ENCODE data around the gene TOE1.

Gene TOE1

GRCh38 chr1:45337630-45338325 lies 2.2 kb upstream of the TOE1 start:
- no peak overlapping the region for H3K27ac ChIP-seq (ENCODE audit: low read depth, low read length)
- peaks cover 3 to 27% (median 23%) of the 10 kb centered on the region in 5 donors for H3K36me3 ChIP-seq (ENCODE audit: control insufficient read depth in 5 of 5, insufficient read depth in 5 of 5, low read length in 5 of 5)
- no peaks in the 10 kb centered on the region for H3K27me3 ChIP-seq (ENCODE audit: control insufficient read depth in 5 of 5, insufficient read depth in 4 of 5, low read length in 5 of 5)
- no peaks in the 10 kb centered on the region for H3K9me3 ChIP-seq (ENCODE audit: control insufficient read depth in 5 of 5, low read length in 5 of 5)
- no peak overlapping the region for H3K4me3 ChIP-seq (ENCODE audit: low read depth in 1 of 5, low read length in 5 of 5)
- no peak overlapping the region for H3K9ac ChIP-seq (ENCODE audit: low read length in 5 of 5)
- peaks cover 9 to 38% (median 31%) of the 10 kb centered on the region in 5 donors for H3K4me1 ChIP-seq (ENCODE audit: control insufficient read depth in 5 of 5, insufficient read depth in 5 of 5, low read length in 5 of 5)

GRCh38 chr1:45340816-45341466 lies 971 bp downstream of the TOE1 start:
- Histone ChIP-seq H3K27ac (ENCODE audit: low read depth, low read length) (peak overlapping the region; percentile 88), H3K36me3 (ENCODE audit: control insufficient read depth in 5 of 5, insufficient read depth in 5 of 5, low read length in 5 of 5) (peaks cover 5 to 43% (median 38%) of the 10 kb centered on the region in 5 donors), H3K27me3 (ENCODE audit: control insufficient read depth in 5 of 5, insufficient read depth in 4 of 5, low read length in 5 of 5) (no peaks in the 10 kb centered on the region), H3K4me1 (ENCODE audit: control insufficient read depth in 5 of 5, insufficient read depth in 5 of 5, low read length in 5 of 5) (peaks cover 9 to 29% (median 24%) of the 10 kb centered on the region in 5 donors), H3K4me3 (ENCODE audit: low read depth in 1 of 5, low read length in 5 of 5) (peak overlapping the region; percentile 89 to 98 (median 97)), H3K9me3 (ENCODE audit: control insufficient read depth in 5 of 5, low read length in 5 of 5) (no peaks in the 10 kb centered on the region), H3K9ac (ENCODE audit: low read length in 5 of 5) (peak overlapping the region; percentile 83 to 98 (median 94))

GRCh38 chr1:45344499-45344898 lies 4.5 kb downstream of the TOE1 start:
- peaks cover 5 to 51% (median 38%) of the 10 kb centered on the region in 5 donors for H3K36me3 ChIP-seq (ENCODE audit: control insufficient read depth in 5 of 5, insufficient read depth in 5 of 5, low read length in 5 of 5)
- H3K27me3 ChIP-seq (ENCODE audit: control insufficient read depth in 5 of 5, insufficient read depth in 4 of 5, low read length in 5 of 5): no peaks in the 10 kb centered on the region
- peaks cover 9 to 32% (median 27%) of the 10 kb centered on the region in 5 donors for H3K4me1 ChIP-seq (ENCODE audit: control insufficient read depth in 5 of 5, insufficient read depth in 5 of 5, low read length in 5 of 5)
- H3K27ac ChIP-seq (ENCODE audit: low read depth, low read length): no peak overlapping the region
- no peak overlapping the region for H3K9ac ChIP-seq (ENCODE audit: low read length in 5 of 5)
- no peaks in the 10 kb centered on the region for H3K9me3 ChIP-seq (ENCODE audit: control insufficient read depth in 5 of 5, low read length in 5 of 5)
- no peak overlapping the region for H3K4me3 ChIP-seq (ENCODE audit: low read depth in 1 of 5, low read length in 5 of 5)

- Histone ChIP-seq H3K4me1 (ENCODE audit: control insufficient read depth in 5 of 5, insufficient read depth in 5 of 5, low read length in 5 of 5) (peaks cover 9 to 32% (median 27%) of the 10 kb centered on the region in 5 donors), H3K27ac (ENCODE audit: low read depth, low read length) (no peak overlapping the region), H3K9me3 (ENCODE audit: control insufficient read depth in 5 of 5, low read length in 5 of 5) (no peaks in the 10 kb centered on the region), H3K27me3 (ENCODE audit: control insufficient read depth in 5 of 5, insufficient read depth in 4 of 5, low read length in 5 of 5) (no peaks in the 10 kb centered on the region), H3K36me3 (ENCODE audit: control insufficient read depth in 5 of 5, insufficient read depth in 5 of 5, low read length in 5 of 5) (peaks cover 5 to 51% (median 38%) of the 10 kb centered on the region in 5 donors), H3K4me3 (ENCODE audit: low read depth in 1 of 5, low read length in 5 of 5) (no peak overlapping the region), H3K9ac (ENCODE audit: low read length in 5 of 5) (no peak overlapping the region)
Observed at GRCh38 chr1:45345014-45345413, 5.0 kb downstream of the TOE1 start.

GRCh38 chr1:45346473-45346872 lies 6.5 kb downstream of the TOE1 start:
- no peak overlapping the region for H3K9ac ChIP-seq (ENCODE audit: low read length in 5 of 5)
- peaks cover 5 to 51% (median 38%) of the 10 kb centered on the region in 5 donors for H3K36me3 ChIP-seq (ENCODE audit: control insufficient read depth in 5 of 5, insufficient read depth in 5 of 5, low read length in 5 of 5)
- H3K27ac ChIP-seq (ENCODE audit: low read depth, low read length): no peak overlapping the region
- H3K4me1 ChIP-seq (ENCODE audit: control insufficient read depth in 5 of 5, insufficient read depth in 5 of 5, low read length in 5 of 5): peaks cover 0 to 20% (median 15%) of the 10 kb centered on the region in 5 donors
- H3K27me3 ChIP-seq (ENCODE audit: control insufficient read depth in 5 of 5, insufficient read depth in 4 of 5, low read length in 5 of 5): no peaks in the 10 kb centered on the region
- H3K9me3 ChIP-seq (ENCODE audit: control insufficient read depth in 5 of 5, low read length in 5 of 5): no peaks in the 10 kb centered on the region
- H3K4me3 ChIP-seq (ENCODE audit: low read depth in 1 of 5, low read length in 5 of 5): no peak overlapping the region

- Histone ChIP-seq H3K27me3 (ENCODE audit: control insufficient read depth in 5 of 5, insufficient read depth in 4 of 5, low read length in 5 of 5) (no peaks in the 10 kb centered on the region), H3K4me1 (ENCODE audit: control insufficient read depth in 5 of 5, insufficient read depth in 5 of 5, low read length in 5 of 5) (peaks cover 0 to 14% (median 10%) of the 10 kb centered on the region in 5 donors), H3K27ac (ENCODE audit: low read depth, low read length) (no peak overlapping the region), H3K9me3 (ENCODE audit: control insufficient read depth in 5 of 5, low read length in 5 of 5) (no peaks in the 10 kb centered on the region), H3K4me3 (ENCODE audit: low read depth in 1 of 5, low read length in 5 of 5) (no peak overlapping the region), H3K9ac (ENCODE audit: low read length in 5 of 5) (peak overlapping the region in 1 of 5 donors; percentile 15), H3K36me3 (ENCODE audit: control insufficient read depth in 5 of 5, insufficient read depth in 5 of 5, low read length in 5 of 5) (peaks cover 9 to 37% (median 24%) of the 10 kb centered on the region in 5 donors)
Observed at GRCh38 chr1:45348020-45348419, 8.1 kb downstream of the TOE1 start.

GRCh38 chr1:45348609-45348965 lies 8.6 kb downstream of the TOE1 start:
- Histone ChIP-seq H3K4me1 (ENCODE audit: control insufficient read depth in 5 of 5, insufficient read depth in 5 of 5, low read length in 5 of 5) (peaks cover 0 to 14% (median 10%) of the 10 kb centered on the region in 5 donors), H3K27ac (ENCODE audit: low read depth, low read length) (no peak overlapping the region), H3K9ac (ENCODE audit: low read length in 5 of 5) (no peak overlapping the region), H3K9me3 (ENCODE audit: control insufficient read depth in 5 of 5, low read length in 5 of 5) (no peaks in the 10 kb centered on the region), H3K27me3 (ENCODE audit: control insufficient read depth in 5 of 5, insufficient read depth in 4 of 5, low read length in 5 of 5) (no peaks in the 10 kb centered on the region), H3K36me3 (ENCODE audit: control insufficient read depth in 5 of 5, insufficient read depth in 5 of 5, low read length in 5 of 5) (peaks cover 8 to 32% (median 18%) of the 10 kb centered on the region in 5 donors), H3K4me3 (ENCODE audit: low read depth in 1 of 5, low read length in 5 of 5) (no peak overlapping the region)

GRCh38 chr1:45348966-45349677 lies 9.2 kb downstream of the TOE1 start:
- H3K9ac ChIP-seq (ENCODE audit: low read length in 5 of 5): peak overlapping the region in 1 of 5 donors; percentile 37
- H3K36me3 ChIP-seq (ENCODE audit: control insufficient read depth in 5 of 5, insufficient read depth in 5 of 5, low read length in 5 of 5): peaks cover 4 to 26% (median 13%) of the 10 kb centered on the region in 5 donors
- no peak overlapping the region for H3K4me3 ChIP-seq (ENCODE audit: low read depth in 1 of 5, low read length in 5 of 5)
- H3K9me3 ChIP-seq (ENCODE audit: control insufficient read depth in 5 of 5, low read length in 5 of 5): no peaks in the 10 kb centered on the region
- peaks cover 0 to 14% (median 10%) of the 10 kb centered on the region in 5 donors for H3K4me1 ChIP-seq (ENCODE audit: control insufficient read depth in 5 of 5, insufficient read depth in 5 of 5, low read length in 5 of 5)
- H3K27ac ChIP-seq (ENCODE audit: low read depth, low read length): no peak overlapping the region
- no peaks in the 10 kb centered on the region for H3K27me3 ChIP-seq (ENCODE audit: control insufficient read depth in 5 of 5, insufficient read depth in 4 of 5, low read length in 5 of 5)

GRCh38 chr1:45351508-45351907 lies 11.5 kb downstream of the TOE1 start:
- no peak overlapping the region for H3K9ac ChIP-seq (ENCODE audit: low read length in 5 of 5)
- H3K27ac ChIP-seq (ENCODE audit: low read depth, low read length): no peak overlapping the region
- no peaks in the 10 kb centered on the region for H3K9me3 ChIP-seq (ENCODE audit: control insufficient read depth in 5 of 5, low read length in 5 of 5)
- H3K4me3 ChIP-seq (ENCODE audit: low read depth in 1 of 5, low read length in 5 of 5): no peak overlapping the region
- H3K4me1 ChIP-seq (ENCODE audit: control insufficient read depth in 5 of 5, insufficient read depth in 5 of 5, low read length in 5 of 5): peaks cover 0 to 14% (median 10%) of the 10 kb centered on the region in 5 donors
- no peaks in the 10 kb centered on the region for H3K27me3 ChIP-seq (ENCODE audit: control insufficient read depth in 5 of 5, insufficient read depth in 4 of 5, low read length in 5 of 5)
- peaks cover 0 to 4% (median 2%) of the 10 kb centered on the region in 5 donors for H3K36me3 ChIP-seq (ENCODE audit: control insufficient read depth in 5 of 5, insufficient read depth in 5 of 5, low read length in 5 of 5)

- Histone ChIP-seq H3K36me3 (ENCODE audit: control insufficient read depth in 5 of 5, insufficient read depth in 5 of 5, low read length in 5 of 5) (peaks cover 0 to 4% (median 0%) of the 10 kb centered on the region in 5 donors), H3K4me3 (ENCODE audit: low read depth in 1 of 5, low read length in 5 of 5) (no peak overlapping the region)
Observed at GRCh38 chr1:45353685-45354084, 13.7 kb downstream of the TOE1 start.

More at GRCh38 chr1:45353685-45354084, 13.7 kb downstream of the TOE1 start:
- Histone ChIP-seq H3K4me1 (ENCODE audit: control insufficient read depth in 5 of 5, insufficient read depth in 5 of 5, low read length in 5 of 5) (peaks cover 0 to 8% (median 5%) of the 10 kb centered on the region in 5 donors), H3K9me3 (ENCODE audit: control insufficient read depth in 5 of 5, low read length in 5 of 5) (no peaks in the 10 kb centered on the region), H3K27me3 (ENCODE audit: control insufficient read depth in 5 of 5, insufficient read depth in 4 of 5, low read length in 5 of 5) (no peaks in the 10 kb centered on the region), H3K27ac (ENCODE audit: low read depth, low read length) (no peak overlapping the region), H3K9ac (ENCODE audit: low read length in 5 of 5) (no peak overlapping the region)

All from subcutaneous abdominal adipose tissue (tissue), 5 donors.